G401.6 (cell line): Measurements from ENCODE around the gene CNTNAP4.

Source experiments
- FAIRE-seq: peaks from 2 replicates; lab custom pipeline; 2012; peaks lifted over from hg19 to GRCh38; lab: Jason Lieb, UNC

Gene CNTNAP4

GRCh38 chr16:76309639-76310335 is 32.6 kb downstream of the CNTNAP4 start:
- FAIRE-seq = no peak

GRCh38 chr16:76311260-76311659 is 34.1 kb downstream of the CNTNAP4 start:
- no peak for FAIRE-seq

- FAIRE-seq = peak; percentile 75
Measured at GRCh38 chr16:76318565-76318964, 41.4 kb downstream of the CNTNAP4 start.

GRCh38 chr16:76329106-76329505 is 51.9 kb downstream of the CNTNAP4 start:
- no peak for FAIRE-seq

DNA sequence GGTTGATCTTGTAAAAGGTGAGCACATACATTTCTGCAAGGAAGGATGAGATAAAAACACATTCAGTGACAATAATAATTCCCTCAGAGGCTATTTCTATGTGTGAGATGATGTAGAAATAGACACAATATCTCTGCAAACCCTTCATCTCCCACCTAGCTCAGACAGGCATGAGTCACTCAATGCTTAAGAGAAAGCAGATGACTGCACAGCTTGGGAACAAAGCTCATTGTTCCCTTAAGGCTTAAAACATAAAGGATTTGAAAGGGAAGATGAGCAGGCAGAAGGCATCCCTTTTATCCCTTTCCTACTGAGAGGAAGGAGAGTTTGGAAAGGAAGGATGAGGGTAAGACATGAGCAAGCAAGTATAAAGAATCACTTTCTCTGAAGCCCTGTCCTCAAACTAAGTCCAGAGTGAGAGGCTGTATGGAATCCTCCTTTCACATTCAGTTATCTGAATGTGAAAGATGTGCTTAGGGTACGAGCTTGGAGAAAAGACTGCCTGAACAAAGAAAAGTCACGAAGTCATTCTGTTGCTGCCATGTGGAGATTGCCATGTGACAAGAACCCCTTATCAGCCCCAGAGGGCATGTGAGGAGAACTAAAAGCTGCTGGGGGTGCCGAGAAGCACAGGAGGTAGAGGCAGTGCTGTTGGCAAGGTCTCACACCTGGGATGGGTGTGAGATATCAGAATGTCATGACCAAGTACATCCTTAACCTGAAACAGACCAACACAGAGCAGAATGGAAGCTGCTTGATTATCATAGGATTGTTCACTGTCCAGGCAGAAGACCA is 58.2 kb downstream of the CNTNAP4 start:
- FAIRE-seq = no peak

DNA sequence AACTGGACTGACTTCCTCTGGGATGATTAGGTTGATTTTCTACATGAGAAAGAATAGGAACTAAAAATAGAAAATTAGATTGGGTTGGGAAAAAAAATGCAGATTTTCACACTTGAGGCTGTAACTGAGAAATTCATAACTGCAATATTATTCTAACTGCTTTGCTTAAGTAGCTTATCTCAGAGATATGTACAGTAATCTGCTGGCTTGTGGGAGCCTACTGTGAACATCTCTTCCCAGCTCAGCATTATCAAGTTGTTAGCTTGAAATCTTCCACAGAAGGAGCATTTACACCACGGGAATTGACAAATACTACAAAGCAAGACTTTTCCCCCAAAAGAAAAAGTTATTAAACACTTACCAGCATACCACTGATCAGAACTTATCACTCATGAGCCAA is 58.9 kb downstream of the CNTNAP4 start:
- no peak for FAIRE-seq

- no peak for FAIRE-seq
Measured at GRCh38 chr16:76338472-76338871, 61.3 kb downstream of the CNTNAP4 start.

- no peak for FAIRE-seq
Measured at GRCh38 chr16:76343769-76344168, 66.6 kb downstream of the CNTNAP4 start.

- FAIRE-seq = no peak
Measured at GRCh38 chr16:76345163-76345661, 68.0 kb downstream of the CNTNAP4 start.

- no peak for FAIRE-seq
Measured at GRCh38 chr16:76346210-76346609, 69.0 kb downstream of the CNTNAP4 start.

DNA sequence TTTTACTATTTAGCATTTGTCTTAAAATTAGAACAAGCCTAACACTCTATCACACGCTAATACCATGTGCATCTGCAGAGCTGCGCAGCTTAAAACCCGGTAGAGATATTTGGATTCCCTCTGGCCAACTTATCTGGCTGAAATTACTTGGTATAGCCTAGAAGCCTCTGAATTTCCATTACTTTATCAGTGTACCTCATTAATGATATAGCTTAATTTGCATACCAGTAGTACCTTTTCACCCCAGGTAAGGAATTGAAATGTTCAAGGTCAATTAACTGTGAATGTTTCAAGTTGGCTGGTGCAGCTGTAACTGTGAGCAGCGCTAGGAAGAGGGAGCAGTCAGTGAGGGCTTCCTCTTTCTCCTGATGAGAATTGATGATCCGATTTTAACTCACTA is 74.2 kb downstream of the CNTNAP4 start:
- FAIRE-seq = no peak

DNA sequence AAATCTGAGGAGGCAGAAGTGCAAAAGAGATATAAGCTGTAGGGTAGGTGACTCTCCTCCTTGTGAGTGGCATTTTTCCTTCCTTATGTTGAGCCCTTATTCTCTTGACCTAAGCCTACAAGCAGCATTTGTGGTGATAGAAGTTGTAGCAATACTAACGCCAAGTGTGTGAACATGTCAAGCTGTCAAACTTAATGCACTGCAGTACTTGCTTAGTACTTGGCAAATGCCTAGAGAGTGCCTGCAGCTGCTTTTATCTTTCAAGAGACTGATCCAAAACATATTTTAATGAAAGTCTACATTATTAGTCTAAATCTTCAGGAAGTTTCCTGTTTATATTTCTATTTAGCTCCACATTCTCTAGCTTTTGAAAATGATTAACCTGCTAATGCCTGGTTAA is 83.2 kb downstream of the CNTNAP4 start:
- no peak for FAIRE-seq

GRCh38 chr16:76370344-76370743 is 93.1 kb downstream of the CNTNAP4 start:
- FAIRE-seq = no peak

DNA sequence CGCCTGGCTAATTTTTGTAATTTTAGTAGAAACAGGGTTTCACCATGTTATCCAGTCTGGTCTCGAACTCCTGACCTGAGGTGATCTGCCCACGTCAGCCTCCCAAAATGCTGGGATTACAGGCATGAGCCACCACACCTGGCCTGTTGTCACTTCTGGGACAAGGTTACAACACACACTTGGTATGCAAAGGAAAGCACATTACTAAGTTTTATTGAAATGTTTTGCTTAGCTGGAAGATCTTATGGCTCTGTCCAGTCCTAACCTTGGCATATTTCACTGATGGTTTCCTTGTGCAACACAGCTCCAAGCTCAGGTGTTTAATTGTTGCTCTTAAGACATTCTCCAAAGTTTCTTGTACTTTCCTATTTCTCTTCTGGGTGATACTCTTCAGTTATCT is 94.2 kb downstream of the CNTNAP4 start:
- FAIRE-seq = no peak

- no peak for FAIRE-seq
Measured at GRCh38 chr16:76373998-76374397, 96.8 kb downstream of the CNTNAP4 start.

DNA sequence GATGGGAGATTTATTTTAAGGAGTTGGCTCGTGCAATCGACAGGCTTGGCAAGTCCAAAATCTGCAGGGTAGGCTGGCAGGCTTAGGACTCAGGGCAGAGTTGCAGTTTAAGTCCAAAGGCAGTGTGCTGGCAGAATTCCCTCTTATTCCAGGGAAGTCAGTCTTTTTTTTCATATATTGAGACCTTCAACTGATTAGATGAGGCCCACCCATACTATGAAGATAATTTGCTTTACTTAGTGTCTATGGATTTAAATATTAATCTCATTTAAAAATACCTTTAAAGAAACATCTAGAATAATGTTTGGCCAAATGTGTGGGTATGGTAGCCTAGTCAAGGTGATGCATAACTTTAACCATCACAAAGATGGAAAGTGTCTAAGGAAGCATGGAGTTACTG is 99.8 kb downstream of the CNTNAP4 start:
- no peak for FAIRE-seq

- FAIRE-seq = no peak
Measured at GRCh38 chr16:76378020-76378419, 100.8 kb downstream of the CNTNAP4 start.

GRCh38 chr16:76381096-76381495 is 103.9 kb downstream of the CNTNAP4 start:
- no peak for FAIRE-seq

DNA sequence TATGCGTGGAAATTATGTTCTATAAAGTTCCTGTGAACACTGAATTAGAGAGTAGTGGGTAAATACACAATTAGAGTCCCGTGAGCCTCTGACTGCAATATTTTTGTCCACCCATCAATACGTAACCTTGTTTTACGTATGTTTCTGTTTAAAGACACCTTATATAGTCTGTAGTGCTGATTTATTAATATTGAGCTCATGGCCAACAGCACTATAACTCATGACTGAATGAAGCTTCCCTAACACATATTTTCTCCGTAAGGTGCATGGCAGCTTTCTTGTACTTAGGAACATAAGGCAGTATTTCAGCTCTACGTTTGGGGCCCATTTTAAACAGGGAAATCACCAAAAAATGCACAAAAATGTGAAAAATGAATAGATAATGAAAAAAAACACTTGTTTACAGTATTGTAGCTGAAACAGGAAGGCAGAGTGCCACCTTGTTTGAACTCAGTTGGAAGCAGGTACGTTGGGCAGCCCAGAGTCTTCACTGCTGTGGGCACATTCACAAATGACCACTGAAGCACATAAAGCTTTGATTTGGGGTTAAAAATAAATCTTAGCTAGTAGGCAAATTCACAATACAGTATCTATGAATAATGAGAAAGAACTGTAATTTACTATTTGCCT is 108.5 kb downstream of the CNTNAP4 start:
- no peak for FAIRE-seq

- no peak for FAIRE-seq
Measured at GRCh38 chr16:76386784-76387183, 109.6 kb downstream of the CNTNAP4 start.

DNA sequence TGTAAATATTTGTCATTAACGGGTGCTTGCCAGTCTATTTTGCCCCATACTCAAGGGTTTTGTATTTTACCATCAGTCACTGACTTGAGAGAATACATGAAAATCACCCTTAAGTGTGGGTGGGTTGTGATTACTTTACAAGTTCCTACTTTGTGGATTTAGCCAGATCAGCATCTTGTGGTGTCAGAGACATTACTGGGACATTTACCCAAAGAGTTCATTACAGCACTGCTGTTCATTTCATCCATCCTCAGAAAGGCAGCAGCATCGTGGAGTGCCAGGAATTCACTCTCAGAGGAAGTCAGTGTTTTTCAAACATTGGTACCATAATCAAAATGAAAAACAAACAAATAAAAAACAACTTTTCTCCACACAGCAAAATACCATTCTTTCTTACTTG is 110.8 kb downstream of the CNTNAP4 start:
- no peak for FAIRE-seq

GRCh38 chr16:76389126-76389525 is 111.9 kb downstream of the CNTNAP4 start:
- FAIRE-seq = no peak

GRCh38 chr16:76390476-76390875 is 113.3 kb downstream of the CNTNAP4 start:
- no peak for FAIRE-seq
